ENCODE data around the gene ZC3H10. TPM values are rescaled to one million over a fixed set of nuclear protein-coding genes. Genes with fewer than 3 reads are reported as not detected.

The ZC3H10 gene
- polyA plus RNA-seq, 1 donor, result 4.5 TPM

DNA sequence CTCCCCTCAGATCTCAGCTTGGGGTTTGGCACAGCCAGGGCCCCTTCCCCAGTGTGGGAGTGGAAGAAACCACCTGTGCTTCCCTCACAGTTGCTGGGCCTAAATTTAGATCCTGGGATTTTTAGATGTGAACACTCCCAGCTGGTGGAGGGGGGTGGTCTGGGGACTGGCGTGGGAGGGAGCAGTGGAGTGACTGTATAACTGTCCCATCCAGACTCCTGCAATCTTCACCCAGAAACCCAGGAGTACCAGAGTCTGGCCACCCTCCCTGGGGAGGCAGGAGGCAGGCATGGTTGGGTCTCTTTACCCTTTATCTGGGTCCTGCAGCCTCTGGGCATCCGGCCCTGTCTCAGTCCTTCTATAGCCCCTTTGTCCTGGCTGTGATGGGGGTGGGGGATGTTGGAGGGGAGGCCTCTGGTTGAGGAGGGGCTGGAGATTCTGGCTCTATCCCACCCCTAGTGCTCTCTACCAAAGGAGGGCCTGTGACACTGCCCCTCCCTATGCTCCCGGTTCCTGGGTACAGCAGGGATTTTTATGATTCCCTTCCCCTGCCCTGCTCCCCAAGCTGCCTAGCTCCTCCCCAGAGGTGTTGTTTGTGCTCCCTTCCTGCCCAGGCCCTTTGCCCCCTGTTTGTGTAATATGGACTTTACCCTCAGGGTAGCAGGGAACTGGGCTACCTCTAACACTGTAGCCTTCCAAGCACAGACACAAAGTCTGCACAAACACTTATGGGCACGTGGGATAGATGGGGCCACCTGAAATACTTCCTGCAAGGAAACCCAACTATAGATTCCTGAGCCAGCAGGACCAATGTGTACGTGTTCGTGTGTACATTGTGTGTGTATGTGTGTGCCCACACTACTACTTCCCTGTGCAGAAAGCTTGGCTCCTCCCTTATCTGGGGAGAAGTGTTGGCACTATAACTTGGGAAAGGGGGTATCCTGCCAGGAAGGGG is 36.4 kb upstream of the ZC3H10 start:
- H3K27ac ChIP-seq (ENCODE audit: low read length), result peak overlapping the region; percentile 100
- peaks cover 30% of the 10 kb centered on the region for H3K4me1 ChIP-seq (ENCODE audit: control insufficient read depth, insufficient read depth, low read length)
- peak; percentile 96 to 99 for DNase-seq

DNA sequence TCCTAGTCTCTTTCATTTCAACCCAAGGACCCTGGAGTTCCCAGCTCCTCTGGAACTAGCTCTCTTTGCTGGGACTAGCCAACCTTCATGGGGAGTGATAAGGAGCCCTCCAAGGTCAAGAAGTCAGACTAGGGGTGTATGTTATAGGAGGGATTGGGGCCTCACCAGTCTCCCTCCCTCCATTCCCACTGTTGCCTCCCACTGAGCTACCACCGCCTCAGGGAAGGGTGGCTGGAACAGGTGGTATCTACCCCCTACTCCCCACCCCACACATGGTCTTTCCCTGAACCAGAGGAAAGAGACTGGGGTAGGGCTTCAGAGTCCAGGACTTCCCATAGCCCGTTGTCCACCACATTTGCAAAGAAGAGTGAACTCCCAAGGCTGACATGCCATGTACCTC is 35.7 kb upstream of the ZC3H10 start:
- Histone ChIP-seq H3K4me1 (ENCODE audit: control insufficient read depth, insufficient read depth, low read length) (peaks cover 30% of the 10 kb centered on the region), H3K9me3 (ENCODE audit: control insufficient read depth, low read depth, low read length) (no peaks in the 10 kb centered on the region), H3K27ac (ENCODE audit: low read length) (peak overlapping the region; percentile 83), H3K27me3 (ENCODE audit: control insufficient read depth, insufficient read depth, low read length) (peaks cover 9% of the 10 kb centered on the region), H3K36me3 (ENCODE audit: control insufficient read depth, insufficient read depth, low read length) (peaks cover 35% of the 10 kb centered on the region), H3K4me3 (ENCODE audit: low read length) (peak overlapping the region; percentile 25)
- DNase-seq, result no peak
- WGBS (ENCODE audit: insufficient coverage, low lambda C conversion rate), result no CpG with 5 or more reads among the region's 2 CpGs

More for the DNA sequence above, 36.4 kb upstream of the ZC3H10 start:
- Histone ChIP-seq H3K27me3 (ENCODE audit: control insufficient read depth, insufficient read depth, low read length) (peaks cover 9% of the 10 kb centered on the region), H3K4me3 (ENCODE audit: low read length) (peak overlapping the region; percentile 100), H3K9me3 (ENCODE audit: control insufficient read depth, low read depth, low read length) (no peaks in the 10 kb centered on the region), H3K36me3 (ENCODE audit: control insufficient read depth, insufficient read depth, low read length) (peaks cover 29% of the 10 kb centered on the region)
- whole genome bisulfite sequencing (ENCODE audit: insufficient coverage, low lambda C conversion rate), result no CpG with 5 or more reads among the region's 6 CpGs

DNA sequence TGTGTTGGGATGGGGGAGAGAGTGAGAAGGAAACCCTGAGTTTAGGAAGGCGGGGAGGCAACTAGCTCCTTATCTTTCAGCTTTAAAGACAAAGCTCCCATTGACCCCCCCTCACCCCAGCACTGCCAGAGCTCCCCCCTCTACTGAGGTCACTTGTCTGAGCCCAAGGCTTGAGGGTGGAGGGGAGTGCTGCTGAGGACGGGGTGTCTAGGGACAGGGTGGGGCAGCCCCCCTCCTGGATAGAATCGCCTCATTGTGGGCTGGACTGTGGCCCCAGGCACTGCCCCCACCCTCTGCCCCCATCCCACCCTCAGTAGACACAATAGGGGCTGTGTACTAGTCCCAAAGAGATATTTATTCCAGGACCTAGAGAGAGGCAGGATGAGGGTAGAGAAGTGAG is 35.1 kb upstream of the ZC3H10 start:
- H3K27me3 ChIP-seq (ENCODE audit: control insufficient read depth, insufficient read depth, low read length), result peaks cover 9% of the 10 kb centered on the region
- peaks cover 41% of the 10 kb centered on the region for H3K36me3 ChIP-seq (ENCODE audit: control insufficient read depth, insufficient read depth, low read length)
- H3K4me1 ChIP-seq (ENCODE audit: control insufficient read depth, insufficient read depth, low read length), result peaks cover 30% of the 10 kb centered on the region
- H3K4me3 ChIP-seq (ENCODE audit: low read length), result peak overlapping the region; percentile 25
- H3K27ac ChIP-seq (ENCODE audit: low read length), result peak overlapping the region; percentile 83
- DNase-seq, result peak in 1 of 2 donors; percentile 49
- no peaks in the 10 kb centered on the region for H3K9me3 ChIP-seq (ENCODE audit: control insufficient read depth, low read depth, low read length)
- no CpG with 5 or more reads among the region's 3 CpGs for WGBS (ENCODE audit: insufficient coverage, low lambda C conversion rate)

DNA sequence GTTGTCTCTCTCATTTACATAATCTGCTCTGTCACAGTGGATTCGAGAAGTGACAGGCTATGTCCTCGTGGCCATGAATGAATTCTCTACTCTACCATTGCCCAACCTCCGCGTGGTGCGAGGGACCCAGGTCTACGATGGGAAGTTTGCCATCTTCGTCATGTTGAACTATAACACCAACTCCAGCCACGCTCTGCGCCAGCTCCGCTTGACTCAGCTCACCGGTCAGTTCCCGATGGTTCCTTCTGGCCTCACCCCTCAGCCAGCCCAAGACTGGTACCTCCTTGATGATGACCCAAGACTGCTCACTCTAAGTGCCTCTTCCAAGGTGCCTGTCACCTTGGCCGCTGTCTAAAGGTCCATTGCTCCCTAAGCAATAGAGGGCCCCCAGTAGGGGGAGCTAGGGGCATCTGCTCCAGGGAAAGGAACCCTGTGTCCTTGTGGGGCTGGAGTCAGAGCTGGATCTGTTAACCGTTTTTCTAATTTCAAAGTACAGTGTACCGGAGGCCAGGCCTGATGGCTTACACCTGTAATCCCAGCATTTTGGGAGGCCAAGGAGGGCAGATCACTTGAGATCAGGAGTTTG is 33.0 kb upstream of the ZC3H10 start:
- DNase-seq, result peak; percentile 54 to 75
- H3K9me3 ChIP-seq (ENCODE audit: control insufficient read depth, low read depth, low read length), result no peaks in the 10 kb centered on the region
- H3K27ac ChIP-seq (ENCODE audit: low read length), result peak overlapping the region; percentile 44
- H3K4me1 ChIP-seq (ENCODE audit: control insufficient read depth, insufficient read depth, low read length), result peaks cover 27% of the 10 kb centered on the region
- no peak overlapping the region for H3K4me3 ChIP-seq (ENCODE audit: low read length)
- H3K36me3 ChIP-seq (ENCODE audit: control insufficient read depth, insufficient read depth, low read length), result peaks cover 52% of the 10 kb centered on the region
- WGBS (ENCODE audit: insufficient coverage, low lambda C conversion rate), result no CpG with 5 or more reads among the region's 15 CpGs
- H3K27me3 ChIP-seq (ENCODE audit: control insufficient read depth, insufficient read depth, low read length), result peaks cover 9% of the 10 kb centered on the region

DNA sequence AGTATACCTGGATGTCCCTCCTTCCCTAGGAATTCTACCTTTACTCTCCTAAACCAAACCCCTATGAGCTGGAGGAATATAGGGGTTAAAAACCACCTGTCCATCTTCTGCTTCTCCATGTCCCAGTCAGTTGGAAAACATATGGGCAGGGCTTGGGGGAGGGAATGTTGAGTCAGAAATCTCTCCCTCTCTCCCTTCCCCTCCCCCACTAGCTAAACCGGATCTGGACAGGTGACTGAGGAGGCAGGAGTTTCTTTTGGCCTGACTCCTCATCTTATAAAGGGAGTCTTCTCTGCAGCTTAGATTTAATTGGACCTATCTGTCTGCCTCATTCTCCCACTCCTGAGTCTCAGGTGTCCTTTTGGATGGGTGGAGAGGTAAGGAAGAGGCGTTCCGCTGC is 32.0 kb upstream of the ZC3H10 start:
- H3K27ac ChIP-seq (ENCODE audit: low read length), result no peak overlapping the region
- no peak overlapping the region for H3K4me3 ChIP-seq (ENCODE audit: low read length)
- peaks cover 27% of the 10 kb centered on the region for H3K4me1 ChIP-seq (ENCODE audit: control insufficient read depth, insufficient read depth, low read length)
- H3K36me3 ChIP-seq (ENCODE audit: control insufficient read depth, insufficient read depth, low read length), result peaks cover 56% of the 10 kb centered on the region
- H3K27me3 ChIP-seq (ENCODE audit: control insufficient read depth, insufficient read depth, low read length), result no peaks in the 10 kb centered on the region
- no peaks in the 10 kb centered on the region for H3K9me3 ChIP-seq (ENCODE audit: control insufficient read depth, low read depth, low read length)
- no peak for DNase-seq
- 100% methylated on average over 2 of the region's 3 CpGs for WGBS (ENCODE audit: insufficient coverage, low lambda C conversion rate)

DNA sequence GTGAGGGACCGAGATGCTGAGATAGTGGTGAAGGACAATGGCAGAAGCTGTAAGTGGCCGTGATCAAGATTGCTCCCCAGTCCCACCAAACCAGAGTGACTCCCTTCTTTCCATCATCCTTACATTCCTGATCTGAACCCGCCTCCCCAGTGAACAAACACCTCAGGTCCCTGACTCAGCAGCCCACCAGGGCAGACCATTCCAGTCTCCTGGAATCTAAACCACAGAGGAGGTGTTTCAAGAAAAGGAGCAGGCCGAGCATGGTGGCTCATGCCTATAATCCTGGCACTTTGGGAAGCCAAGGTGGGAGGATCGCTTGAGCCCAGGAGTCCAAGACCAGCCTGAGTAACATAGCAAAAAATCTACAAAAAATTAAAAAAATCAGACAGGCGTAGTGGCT is 31.5 kb upstream of the ZC3H10 start:
- no peak overlapping the region for H3K4me3 ChIP-seq (ENCODE audit: low read length)
- WGBS (ENCODE audit: insufficient coverage, low lambda C conversion rate), result no CpG with 5 or more reads among the region's 6 CpGs
- no peak overlapping the region for H3K27ac ChIP-seq (ENCODE audit: low read length)
- peaks cover 59% of the 10 kb centered on the region for H3K36me3 ChIP-seq (ENCODE audit: control insufficient read depth, insufficient read depth, low read length)
- no peaks in the 10 kb centered on the region for H3K9me3 ChIP-seq (ENCODE audit: control insufficient read depth, low read depth, low read length)
- H3K27me3 ChIP-seq (ENCODE audit: control insufficient read depth, insufficient read depth, low read length), result no peaks in the 10 kb centered on the region
- no peak for DNase-seq
- peaks cover 27% of the 10 kb centered on the region for H3K4me1 ChIP-seq (ENCODE audit: control insufficient read depth, insufficient read depth, low read length)

DNA sequence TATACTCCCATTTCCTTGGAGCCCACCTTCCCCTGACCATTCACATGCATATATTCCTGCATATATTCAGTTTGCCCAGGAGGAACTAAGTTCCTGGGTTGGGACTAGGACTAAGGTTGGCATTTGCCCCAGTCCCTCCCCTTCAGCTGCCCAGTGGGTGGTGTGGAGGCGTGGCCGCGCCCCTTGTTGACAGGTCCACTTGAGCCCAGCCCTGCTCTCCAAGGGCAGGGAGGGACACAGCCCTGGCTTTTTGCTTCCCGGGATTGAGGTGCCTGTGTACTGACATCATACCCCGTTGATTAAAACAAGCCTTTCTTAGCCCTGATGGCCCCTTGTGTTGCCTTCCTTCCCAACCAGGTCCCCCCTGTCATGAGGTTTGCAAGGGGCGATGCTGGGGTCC is 30.8 kb upstream of the ZC3H10 start:
- peaks cover 62% of the 10 kb centered on the region for H3K36me3 ChIP-seq (ENCODE audit: control insufficient read depth, insufficient read depth, low read length)
- no peaks in the 10 kb centered on the region for H3K9me3 ChIP-seq (ENCODE audit: control insufficient read depth, low read depth, low read length)
- H3K4me3 ChIP-seq (ENCODE audit: low read length), result no peak overlapping the region
- peaks cover 27% of the 10 kb centered on the region for H3K4me1 ChIP-seq (ENCODE audit: control insufficient read depth, insufficient read depth, low read length)
- H3K27ac ChIP-seq (ENCODE audit: low read length), result no peak overlapping the region
- no peaks in the 10 kb centered on the region for H3K27me3 ChIP-seq (ENCODE audit: control insufficient read depth, insufficient read depth, low read length)
- no CpG with 5 or more reads among the region's 6 CpGs for WGBS (ENCODE audit: insufficient coverage, low lambda C conversion rate)
- no peak for DNase-seq

DNA sequence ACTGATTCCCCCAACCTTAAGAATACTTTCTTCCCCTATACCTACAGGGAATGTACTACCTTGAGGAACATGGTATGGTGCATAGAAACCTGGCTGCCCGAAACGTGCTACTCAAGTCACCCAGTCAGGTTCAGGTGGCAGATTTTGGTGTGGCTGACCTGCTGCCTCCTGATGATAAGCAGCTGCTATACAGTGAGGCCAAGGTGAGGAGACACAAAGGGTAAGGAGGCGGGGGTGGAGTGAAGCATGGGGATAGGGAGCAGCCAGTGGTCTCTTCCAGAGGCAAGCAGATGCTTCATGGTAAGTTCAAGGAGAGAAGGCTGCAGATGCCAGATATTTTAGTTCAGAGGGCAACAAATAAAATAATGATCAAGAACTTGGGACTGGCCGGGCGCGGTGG is 20.3 kb upstream of the ZC3H10 start:
- Histone ChIP-seq H3K27me3 (ENCODE audit: control insufficient read depth, insufficient read depth, low read length) (no peaks in the 10 kb centered on the region), H3K9me3 (ENCODE audit: control insufficient read depth, low read depth, low read length) (no peaks in the 10 kb centered on the region), H3K4me3 (ENCODE audit: low read length) (no peak overlapping the region), H3K36me3 (ENCODE audit: control insufficient read depth, insufficient read depth, low read length) (peaks cover 89% of the 10 kb centered on the region), H3K27ac (ENCODE audit: low read length) (no peak overlapping the region), H3K4me1 (ENCODE audit: control insufficient read depth, insufficient read depth, low read length) (no peaks in the 10 kb centered on the region)
- DNase-seq, result no peak
- WGBS (ENCODE audit: insufficient coverage, low lambda C conversion rate), result no CpG with 5 or more reads among the region's 6 CpGs

DNA sequence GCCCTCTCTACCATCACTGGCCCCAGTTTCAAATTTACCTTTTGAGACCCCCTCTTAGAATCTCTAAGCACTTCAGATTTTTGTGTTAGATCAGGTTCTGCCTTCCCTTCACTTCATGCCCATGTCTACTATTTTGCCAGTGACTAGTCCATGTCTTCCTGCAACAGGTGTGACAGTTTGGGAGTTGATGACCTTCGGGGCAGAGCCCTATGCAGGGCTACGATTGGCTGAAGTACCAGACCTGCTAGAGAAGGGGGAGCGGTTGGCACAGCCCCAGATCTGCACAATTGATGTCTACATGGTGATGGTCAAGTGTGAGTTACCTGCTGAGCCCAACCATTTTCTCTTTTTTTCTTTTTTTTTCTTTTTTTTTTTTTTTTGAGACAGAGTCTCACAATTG is 19.5 kb upstream of the ZC3H10 start:
- DNase-seq, result no peak
- Histone ChIP-seq H3K9me3 (ENCODE audit: control insufficient read depth, low read depth, low read length) (no peaks in the 10 kb centered on the region), H3K4me3 (ENCODE audit: low read length) (no peak overlapping the region), H3K27ac (ENCODE audit: low read length) (no peak overlapping the region), H3K4me1 (ENCODE audit: control insufficient read depth, insufficient read depth, low read length) (peaks cover 3% of the 10 kb centered on the region), H3K27me3 (ENCODE audit: control insufficient read depth, insufficient read depth, low read length) (no peaks in the 10 kb centered on the region), H3K36me3 (ENCODE audit: control insufficient read depth, insufficient read depth, low read length) (peaks cover 80% of the 10 kb centered on the region)
- WGBS (ENCODE audit: insufficient coverage, low lambda C conversion rate), result no CpG with 5 or more reads among the region's 3 CpGs

DNA sequence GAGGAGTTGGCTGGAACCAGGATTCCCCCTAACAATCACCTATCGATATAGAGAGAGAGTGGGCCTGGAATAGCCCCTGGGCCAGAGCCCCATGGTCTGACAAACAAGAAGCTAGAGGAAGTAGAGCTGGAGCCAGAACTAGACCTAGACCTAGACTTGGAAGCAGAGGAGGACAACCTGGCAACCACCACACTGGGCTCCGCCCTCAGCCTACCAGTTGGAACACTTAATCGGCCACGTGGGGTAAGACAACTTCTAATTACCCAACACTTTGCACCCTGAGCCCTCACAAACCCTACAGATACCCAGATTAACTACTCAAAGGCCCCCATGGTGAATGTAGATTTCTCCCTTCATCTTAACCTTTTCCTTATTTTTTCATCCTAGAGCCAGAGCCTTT is 18.3 kb upstream of the ZC3H10 start:
- H3K27ac ChIP-seq (ENCODE audit: low read length), result no peak overlapping the region
- WGBS (ENCODE audit: insufficient coverage, low lambda C conversion rate), result no CpG with 5 or more reads among the region's 4 CpGs
- peaks cover 6% of the 10 kb centered on the region for H3K4me1 ChIP-seq (ENCODE audit: control insufficient read depth, insufficient read depth, low read length)
- H3K36me3 ChIP-seq (ENCODE audit: control insufficient read depth, insufficient read depth, low read length), result peaks cover 69% of the 10 kb centered on the region
- no peaks in the 10 kb centered on the region for H3K9me3 ChIP-seq (ENCODE audit: control insufficient read depth, low read depth, low read length)
- H3K27me3 ChIP-seq (ENCODE audit: control insufficient read depth, insufficient read depth, low read length), result no peaks in the 10 kb centered on the region
- DNase-seq, result no peak
- H3K4me3 ChIP-seq (ENCODE audit: low read length), result no peak overlapping the region
